H1 (cell line): ENCODE measurements around the gene SLC26A8. TPM values are rescaled to one million over a fixed set of nuclear protein-coding genes. Genes with fewer than 3 reads are reported as not detected.

Experiments
- CBX5 ChIP-seq: fragments of 300-800, 300-1000 bp; sonication (generic); IDR thresholded peaks from 2 replicates; pipeline ENCODE4 v1.7.1; 2016; ENCODE audit warnings: antibody characterized with exemption, low read length, low read depth
- CHD1 ChIP-seq: IDR thresholded peaks from 2 replicates; pipeline ENCODE4 v1.6.1; 2012; ENCODE audit warnings: low read depth, low read length, improper control_type of control experiment
- CHD2 ChIP-seq: IDR thresholded peaks from 2 replicates; pipeline ENCODE4 v1.6.1; 2012; ENCODE audit warnings: low read length, improper control_type of control experiment
- KDM1A ChIP-seq: fragments of 200-600, 300-600 bp; sonication (generic); IDR thresholded peaks from 2 replicates; pipeline ENCODE4 v1.7.1; 2016; ENCODE audit warnings: mild to moderate bottlenecking, low read length, borderline replicate concordance
- NANOG ChIP-seq: IDR thresholded peaks from 2 replicates; pipeline ENCODE4 v1.6.1; 2011; ENCODE audit warnings: low read length, low read depth, mild to moderate bottlenecking, inconsistent platforms; ENCODE audit not compliant: insufficient read depth, poor library complexity, severe bottlenecking
- NRF1 ChIP-seq: IDR thresholded peaks from 2 replicates; pipeline ENCODE4 v1.6.1; 2011; ENCODE audit warnings: mild to moderate bottlenecking, low read depth, low read length, improper control_type of control experiment
- POLR2A ChIP-seq, 2 experiments: IDR thresholded peaks; 1 replicate in 1 of 2; 2 replicates in 1 of 2; pipeline ENCODE4 v1.6.1; 2011; ENCODE audit warnings: low read depth in 2 of 2, low read length in 2 of 2, mild to moderate bottlenecking in 2 of 2; ENCODE audit errors: control extremely low read depth in 1 of 2
- polyA plus RNA-seq, 7 experiments: library from polyadenylated mRNA; depleted of rRNA in 3 of 7; stranded (reverse) in 5 of 7; unstranded in 2 of 7; fragments of >200 nt in 5 of 7; fragments of 200-250 nt in 2 of 7; gene quantifications; 1 replicate in 5 of 7; 2 replicates in 1 of 7; 4 replicates in 1 of 7; pipeline versions ENCODE4 v1.2.1 to v1.2.3, GENCODE V29; 2011 to 2013; ENCODE audit warnings: missing spikeins in 2 of 7, mixed read lengths in 2 of 7
- total RNA-seq: library from RNA; stranded (reverse); fragmentation: NEBNext Ultra II Directional; extraction: Animal tissue kit (Norgen Biotek cat#: 25700); gene quantifications from 2 replicates; pipeline ENCODE4 v1.2.1, GENCODE V29; 2021
- TF ChIP-seq, protein P1 (sequence below): IDR thresholded peaks from 2 replicates; pipeline ENCODE4 v1.6.1; 2012; ENCODE audit warnings: low read length, inconsistent platforms
- TF ChIP-seq, protein P2 (sequence below): IDR thresholded peaks from 2 replicates; pipeline ENCODE4 v1.6.1; 2012; ENCODE audit warnings: inconsistent platforms

Gene SLC26A8
- total and polyA plus RNA-seq, 2 of the 8 experiments (the other 6 are each of a cell fraction or from before 2014, with no cell fraction given): 0.56 to 0.57 TPM

DNA sequence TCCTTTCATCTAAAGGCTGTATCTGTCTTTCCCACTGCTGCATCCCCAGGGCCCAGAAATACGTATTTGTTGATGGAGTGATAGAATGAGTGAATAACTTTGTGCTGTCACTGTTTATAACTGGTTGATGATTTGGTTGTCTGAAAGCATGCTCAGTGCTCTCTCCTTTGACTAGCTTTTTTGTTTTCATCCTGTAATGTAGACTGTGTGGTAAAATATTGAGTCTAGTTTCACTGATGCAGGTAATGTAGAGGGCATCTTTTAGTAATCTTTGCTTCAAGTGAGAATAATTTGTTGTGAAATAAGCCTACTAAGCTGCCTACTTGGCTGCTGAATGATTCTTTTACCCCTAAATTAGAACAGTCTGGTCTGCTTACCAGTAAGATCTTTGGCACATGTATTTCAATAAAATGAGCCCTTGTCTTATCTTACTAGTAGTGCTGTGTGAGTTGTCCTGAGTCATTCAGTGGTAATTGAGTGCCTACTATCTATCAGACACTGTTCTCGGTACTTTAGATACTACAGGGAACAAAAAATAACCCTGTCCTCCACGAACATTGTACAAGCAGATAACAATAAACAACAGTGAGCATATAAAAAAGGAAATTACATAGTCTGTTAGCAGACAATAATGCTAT, 43.1 kb upstream of the SLC26A8 start (continued):
- TF ChIP-seq, protein P1, sequence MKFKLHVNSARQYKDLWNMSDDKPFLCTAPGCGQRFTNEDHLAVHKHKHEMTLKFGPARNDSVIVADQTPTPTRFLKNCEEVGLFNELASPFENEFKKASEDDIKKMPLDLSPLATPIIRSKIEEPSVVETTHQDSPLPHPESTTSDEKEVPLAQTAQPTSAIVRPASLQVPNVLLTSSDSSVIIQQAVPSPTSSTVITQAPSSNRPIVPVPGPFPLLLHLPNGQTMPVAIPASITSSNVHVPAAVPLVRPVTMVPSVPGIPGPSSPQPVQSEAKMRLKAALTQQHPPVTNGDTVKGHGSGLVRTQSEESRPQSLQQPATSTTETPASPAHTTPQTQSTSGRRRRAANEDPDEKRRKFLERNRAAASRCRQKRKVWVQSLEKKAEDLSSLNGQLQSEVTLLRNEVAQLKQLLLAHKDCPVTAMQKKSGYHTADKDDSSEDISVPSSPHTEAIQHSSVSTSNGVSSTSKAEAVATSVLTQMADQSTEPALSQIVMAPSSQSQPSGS: no peak
- TF ChIP-seq NANOG: no peak
- no peak for TF ChIP-seq KDM1A
- no peak for TF ChIP-seq CHD2
- no peak for TF ChIP-seq CHD1
- TF ChIP-seq, protein P2, sequence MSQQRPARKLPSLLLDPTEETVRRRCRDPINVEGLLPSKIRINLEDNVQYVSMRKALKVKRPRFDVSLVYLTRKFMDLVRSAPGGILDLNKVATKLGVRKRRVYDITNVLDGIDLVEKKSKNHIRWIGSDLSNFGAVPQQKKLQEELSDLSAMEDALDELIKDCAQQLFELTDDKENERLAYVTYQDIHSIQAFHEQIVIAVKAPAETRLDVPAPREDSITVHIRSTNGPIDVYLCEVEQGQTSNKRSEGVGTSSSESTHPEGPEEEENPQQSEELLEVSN: no peak
- TF ChIP-seq POLR2A (IDR thresholded peaks at IDR 0.05; ENCODE audit: control extremely low read depth in 1 of 2, low read depth in 2 of 2, low read length in 2 of 2): no peak
- no peak for TF ChIP-seq NRF1
- TF ChIP-seq CBX5: no peak
- TF ChIP-seq, all 59 proteins: peak for 0
